ENCODE data around the gene NDN.

- TF ChIP-seq, protein P1, sequence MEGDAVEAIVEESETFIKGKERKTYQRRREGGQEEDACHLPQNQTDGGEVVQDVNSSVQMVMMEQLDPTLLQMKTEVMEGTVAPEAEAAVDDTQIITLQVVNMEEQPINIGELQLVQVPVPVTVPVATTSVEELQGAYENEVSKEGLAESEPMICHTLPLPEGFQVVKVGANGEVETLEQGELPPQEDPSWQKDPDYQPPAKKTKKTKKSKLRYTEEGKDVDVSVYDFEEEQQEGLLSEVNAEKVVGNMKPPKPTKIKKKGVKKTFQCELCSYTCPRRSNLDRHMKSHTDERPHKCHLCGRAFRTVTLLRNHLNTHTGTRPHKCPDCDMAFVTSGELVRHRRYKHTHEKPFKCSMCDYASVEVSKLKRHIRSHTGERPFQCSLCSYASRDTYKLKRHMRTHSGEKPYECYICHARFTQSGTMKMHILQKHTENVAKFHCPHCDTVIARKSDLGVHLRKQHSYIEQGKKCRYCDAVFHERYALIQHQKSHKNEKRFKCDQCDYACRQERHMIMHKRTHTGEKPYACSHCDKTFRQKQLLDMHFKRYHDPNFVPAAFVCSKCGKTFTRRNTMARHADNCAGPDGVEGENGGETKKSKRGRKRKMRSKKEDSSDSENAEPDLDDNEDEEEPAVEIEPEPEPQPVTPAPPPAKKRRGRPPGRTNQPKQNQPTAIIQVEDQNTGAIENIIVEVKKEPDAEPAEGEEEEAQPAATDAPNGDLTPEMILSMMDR (conservative IDR thresholded peaks at IDR 0.05; ENCODE audit: low read depth, low read length): no peak
- TF ChIP-seq EZH2 (IDR thresholded peaks at IDR 0.05; ENCODE audit: low read length, unreplicated experiment): no peak
These were observed 40.7 kb downstream of the NDN start for GRCh38 chr15:23646165-23647000.

Measured in PC-3 (cell line).